IMR-90 (cell line): Measurements from ENCODE around the gene DOCK4. TPM values are rescaled to one million over a fixed set of nuclear protein-coding genes. Genes with fewer than 3 reads are reported as not detected.

Experiments used
- ATAC-seq: fragments of 200-7000 bp; cut with Tn5 transposase; 2 replicates; pipeline ENCODE4 v1.9.1; 2020; ENCODE audit warnings: low read depth, mild to moderate bottlenecking, moderate library complexity
- BruUV-seq: library from RNA; stranded (reverse); fragments of 400-500 nt; replicated peaks from 2 replicates; lab custom pipeline; 2021; lab: Mats Ljungman, UMichigan
- CTCF ChIA-PET: fragments of 300-600 bp; formaldehyde crosslinking; extraction: SDS; loops from one replicate; lab custom pipeline; 2021; ENCODE audit warnings: antibody characterized with exemption; lab: Yijun Ruan, JAX
- POLR2A ChIA-PET: fragments of 300-600 bp; sonication (Branson Sonifier 250); formaldehyde crosslinking; loops from one replicate; lab custom pipeline; 2022; ENCODE audit warnings: antibody characterized with exemption; ENCODE audit not compliant: unreplicated experiment; lab: Charles Lee
- DNase-seq: peaks from one replicate; pipeline ENCODE4 v3.0.0; 2013
- H2AFZ ChIP-seq: replicated peaks from 2 replicates; pipeline ENCODE3; 2013; ENCODE audit warnings: low read length, mild to moderate bottlenecking; ENCODE audit not compliant: poor library complexity
- H2AK5ac ChIP-seq: 2 replicates; pipeline ENCODE4 v1.6.1; 2013; ENCODE audit warnings: low read depth, low read length, inconsistent platforms
- H2AK9ac ChIP-seq: replicated peaks from 2 replicates; pipeline ENCODE3; 2013; ENCODE audit warnings: mild to moderate bottlenecking, low read depth, low read length, moderate library complexity; ENCODE audit not compliant: poor library complexity
- H2BK120ac ChIP-seq: 2 replicates; pipeline ENCODE4 v1.6.1; 2013; ENCODE audit warnings: low read depth, low read length, inconsistent platforms
- H2BK15ac ChIP-seq: 3 replicates; pipeline ENCODE4 v1.6.1; 2013; ENCODE audit warnings: low read depth, low read length, inconsistent platforms
- H2BK20ac ChIP-seq: 2 replicates; pipeline ENCODE4 v1.6.1; 2013; ENCODE audit warnings: low read depth, mild to moderate bottlenecking, inconsistent platforms, low read length, moderate library complexity
- H2BK5ac ChIP-seq: 2 replicates; pipeline ENCODE4 v1.6.1; 2013; ENCODE audit warnings: mild to moderate bottlenecking, low read depth, low read length, inconsistent platforms; ENCODE audit not compliant: poor library complexity, severe bottlenecking
- H3K14ac ChIP-seq: replicated peaks from 2 replicates; pipeline ENCODE4 v1.6.1; 2013; ENCODE audit warnings: low read depth, low read length, inconsistent platforms
- H3K18ac ChIP-seq: 2 replicates; pipeline ENCODE4 v1.6.1; 2013; ENCODE audit warnings: low read depth, low read length, control low read depth
- H3K23ac ChIP-seq: 2 replicates; pipeline ENCODE4 v1.6.1; 2013; ENCODE audit warnings: low read depth, low read length, inconsistent platforms
- H3K27ac ChIP-seq: 2 replicates; pipeline ENCODE4 v1.5.1; 2013; ENCODE audit warnings: mild to moderate bottlenecking, control low read depth, low read length; ENCODE audit not compliant: insufficient read depth
- H3K27me3 ChIP-seq: 2 replicates; pipeline ENCODE4 v1.6.1; 2013; ENCODE audit warnings: low read length; ENCODE audit not compliant: control insufficient read depth, insufficient read depth
- H3K36me3 ChIP-seq: 2 replicates; pipeline ENCODE4 v1.6.1; 2013; ENCODE audit warnings: low read length, mixed read lengths; ENCODE audit not compliant: control insufficient read depth, insufficient read depth
- H3K4ac ChIP-seq: 2 replicates; pipeline ENCODE4 v1.6.1; 2013; ENCODE audit warnings: low read depth, low read length, inconsistent platforms
- H3K4me1 ChIP-seq: 2 replicates; pipeline ENCODE4 v1.6.1; 2013; ENCODE audit warnings: low read length, mixed read lengths; ENCODE audit not compliant: control insufficient read depth, insufficient read depth
- H3K4me2 ChIP-seq: 2 replicates; pipeline ENCODE4 v1.6.1; 2013; ENCODE audit warnings: low read depth, mild to moderate bottlenecking, control low read depth, low read length, moderate library complexity
- H3K4me3 ChIP-seq: 2 replicates; pipeline ENCODE4 v1.5.1; 2013; ENCODE audit warnings: low read depth, mild to moderate bottlenecking, control low read depth, low read length, moderate library complexity; ENCODE audit not compliant: insufficient read depth
- H3K56ac ChIP-seq: 2 replicates; pipeline ENCODE4 v1.6.1; 2013; ENCODE audit warnings: low read length, inconsistent platforms; ENCODE audit not compliant: insufficient read depth; ENCODE audit errors: extremely low read depth
- H3K79me1 ChIP-seq, 2 experiments: 2 replicates each; pipeline ENCODE4 v1.6.1; 2013; ENCODE audit warnings: low read length in 2 of 2, inconsistent platforms in 1 of 2, low read depth in 1 of 2
- H3K9ac ChIP-seq: 2 replicates; pipeline ENCODE4 v1.6.1; 2013; ENCODE audit warnings: low read depth, low read length, control low read depth
- H3K9me1 ChIP-seq: 2 replicates; pipeline ENCODE4 v1.6.1; 2013; ENCODE audit warnings: low read length, inconsistent platforms; ENCODE audit not compliant: insufficient read depth
- H3K9me3 ChIP-seq: 2 replicates; pipeline ENCODE4 v1.6.1; 2013; ENCODE audit warnings: low read length; ENCODE audit not compliant: control insufficient read depth, insufficient read depth
- H4K20me1 ChIP-seq: 2 replicates; pipeline ENCODE4 v1.6.1; 2013; ENCODE audit warnings: low read length, inconsistent platforms; ENCODE audit not compliant: insufficient read depth
- H4K5ac ChIP-seq: 2 replicates; pipeline ENCODE4 v1.6.1; 2013; ENCODE audit warnings: mild to moderate bottlenecking, low read depth, low read length, control low read depth
- H4K8ac ChIP-seq, 2 experiments: 2 replicates each; pipeline ENCODE4 v1.6.1; 2013; ENCODE audit warnings: low read depth in 2 of 2, low read length in 2 of 2, control low read depth in 1 of 2, inconsistent platforms in 1 of 2
- H4K91ac ChIP-seq: 2 replicates; pipeline ENCODE4 v1.6.1; 2013; ENCODE audit warnings: low read depth, low read length, inconsistent platforms; ENCODE audit not compliant: insufficient read depth
- BHLHE40 ChIP-seq: fragments of 150-350 bp; IDR thresholded peaks from 2 replicates; pipeline ENCODE4 v1.6.1; 2016; ENCODE audit warnings: mild to moderate bottlenecking, low read depth, low read length
- CHD1 ChIP-seq: IDR thresholded peaks from 2 replicates; pipeline ENCODE4 v1.6.1; 2012; ENCODE audit warnings: low read depth, low read length, improper control_type of control experiment
- FOS ChIP-seq: fragments of 150-350 bp; IDR thresholded peaks from 2 replicates; pipeline ENCODE4 v1.6.1; 2016; ENCODE audit warnings: low read depth, low read length
- MXI1 ChIP-seq: IDR thresholded peaks from 2 replicates; pipeline ENCODE4 v1.6.1; 2012; ENCODE audit warnings: low read depth, mild to moderate bottlenecking, low read length, moderate library complexity, borderline replicate concordance
- POLR2A ChIP-seq: IDR thresholded peaks from 2 replicates; pipeline ENCODE4 v1.6.1; 2012; ENCODE audit warnings: mild to moderate bottlenecking, low read depth, low read length
- RAD21 ChIP-seq: IDR thresholded peaks from 2 replicates; pipeline ENCODE4 v1.6.1; 2012; ENCODE audit warnings: low read length, improper control_type of control experiment
- RCOR1 ChIP-seq: IDR thresholded peaks from 2 replicates; pipeline ENCODE4 v1.6.1; 2012; ENCODE audit warnings: mild to moderate bottlenecking, low read length, improper control_type of control experiment; ENCODE audit not compliant: insufficient replicate concordance
- RFX5 ChIP-seq: IDR thresholded peaks from 2 replicates; pipeline ENCODE4 v1.8.0; 2012; ENCODE audit warnings: low read depth, mild to moderate bottlenecking, low read length, moderate library complexity
- SMC3 ChIP-seq: fragments of 150-350 bp; IDR thresholded peaks from 2 replicates; pipeline ENCODE4 v1.6.1; 2016; ENCODE audit warnings: low read depth, mild to moderate bottlenecking, antibody characterized with exemption, low read length, moderate library complexity
- WGBS, 2 experiments: methylation state at CpG; one replicate each; pipeline versions ENCODE4 v1.1.5 to v1.1.7; 2013; ENCODE audit warnings: missing lambda C conversion rate in 2 of 2; ENCODE audit not compliant: insufficient read length in 1 of 2; ENCODE audit errors: extremely low coverage in 2 of 2; 5-methylcytosine and 5-hydroxymethylcytosine counted together
- dilution Hi-C: fragments of 300-500 bp; cut with HindIII; formaldehyde crosslinking; loops from one replicate; pipeline ENCODE4 v1.14.3; 2018; ENCODE audit warnings: low sequenced_read_pairs; ENCODE audit not compliant: unreplicated experiment
- in situ Hi-C: fragments of 300-500 bp; cut with MboI; formaldehyde crosslinking; loops from 3 replicates; pipeline ENCODE4 v1.14.3; 2019; ENCODE audit warnings: low sequenced_read_pairs, inconsistent platforms, mixed read lengths
- intact Hi-C: fragments of 100-400 bp; cut with micrococcal nuclease; formaldehyde crosslinking; loops from 2 replicates; pipeline ENCODE4 v1.10.0; 2022
- polyA plus RNA-seq, 3 experiments: library from polyadenylated mRNA; depleted of rRNA; stranded (reverse); fragments of >200 nt; gene quantifications; 2 replicates each; pipeline ENCODE4 v1.2.3, GENCODE V29; 2012; ENCODE audit warnings: low replicate concordance in 1 of 3
- total RNA-seq: library from RNA; depleted of rRNA; stranded (reverse); fragments of >200 nt; gene quantifications from 2 replicates; pipeline ENCODE4 v1.2.3, GENCODE V29; 2012
- TF ChIP-seq, protein P1 (sequence below): fragments of 150-350 bp; IDR thresholded peaks from 2 replicates; pipeline ENCODE4 v1.6.1; 2017; ENCODE audit warnings: mild to moderate bottlenecking, antibody characterized with exemption, low read length, low read depth
- TF ChIP-seq, protein P2 (sequence below): conservative IDR thresholded peaks from 2 replicates; pipeline ENCODE4 v1.5.1; 2012; ENCODE audit warnings: mild to moderate bottlenecking, low read depth, low read length, improper control_type of control experiment

Gene DOCK4
- total and polyA plus RNA-seq, 2 of the 4 experiments (the other 2 are of a cell fraction): 4.4 to 12.2 TPM

DNA sequence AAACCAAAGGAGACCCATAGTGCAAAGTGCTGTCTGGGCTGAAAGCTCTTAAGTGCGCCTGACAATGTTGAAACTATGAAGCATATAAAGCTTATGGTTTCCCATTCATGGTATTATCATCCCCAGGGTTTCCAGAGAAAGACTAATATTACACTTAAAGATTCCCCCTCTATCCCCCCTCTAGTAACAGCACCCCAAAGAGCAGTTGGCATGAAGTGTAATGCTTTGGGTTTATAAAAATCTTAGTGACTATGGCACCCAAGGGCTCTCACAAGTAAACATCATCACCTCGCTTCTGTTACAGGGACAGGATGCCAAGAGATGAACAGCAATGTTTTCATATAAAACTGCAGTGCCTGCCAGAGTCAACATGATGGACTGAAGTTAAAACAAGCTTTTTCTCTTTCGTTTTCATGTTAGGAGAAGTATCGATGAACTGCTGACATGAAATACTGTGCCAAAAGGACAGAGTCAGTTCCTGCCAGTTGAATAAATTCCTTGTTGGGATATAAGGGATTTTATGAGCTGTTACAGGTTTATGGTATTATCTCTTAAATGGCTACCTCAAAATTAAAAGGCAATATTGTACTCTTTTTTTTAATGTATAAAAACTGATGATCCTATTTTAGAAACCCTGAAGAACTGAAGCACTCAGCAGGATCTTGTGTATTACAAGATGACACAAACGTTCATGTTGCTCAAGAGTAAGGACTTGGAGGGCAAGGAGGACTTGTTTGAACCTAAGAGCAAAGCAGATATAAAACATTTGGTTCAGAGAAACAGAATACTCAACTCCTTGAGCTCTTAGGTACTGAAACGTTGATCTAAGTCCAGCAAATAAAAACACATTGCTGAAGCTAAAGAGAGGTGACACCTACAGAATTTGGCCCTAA lies 440.2 kb downstream of the DOCK4 start (continued):
- TF ChIP-seq, protein P1, sequence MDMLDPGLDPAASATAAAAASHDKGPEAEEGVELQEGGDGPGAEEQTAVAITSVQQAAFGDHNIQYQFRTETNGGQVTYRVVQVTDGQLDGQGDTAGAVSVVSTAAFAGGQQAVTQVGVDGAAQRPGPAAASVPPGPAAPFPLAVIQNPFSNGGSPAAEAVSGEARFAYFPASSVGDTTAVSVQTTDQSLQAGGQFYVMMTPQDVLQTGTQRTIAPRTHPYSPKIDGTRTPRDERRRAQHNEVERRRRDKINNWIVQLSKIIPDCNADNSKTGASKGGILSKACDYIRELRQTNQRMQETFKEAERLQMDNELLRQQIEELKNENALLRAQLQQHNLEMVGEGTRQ: no peak

DNA sequence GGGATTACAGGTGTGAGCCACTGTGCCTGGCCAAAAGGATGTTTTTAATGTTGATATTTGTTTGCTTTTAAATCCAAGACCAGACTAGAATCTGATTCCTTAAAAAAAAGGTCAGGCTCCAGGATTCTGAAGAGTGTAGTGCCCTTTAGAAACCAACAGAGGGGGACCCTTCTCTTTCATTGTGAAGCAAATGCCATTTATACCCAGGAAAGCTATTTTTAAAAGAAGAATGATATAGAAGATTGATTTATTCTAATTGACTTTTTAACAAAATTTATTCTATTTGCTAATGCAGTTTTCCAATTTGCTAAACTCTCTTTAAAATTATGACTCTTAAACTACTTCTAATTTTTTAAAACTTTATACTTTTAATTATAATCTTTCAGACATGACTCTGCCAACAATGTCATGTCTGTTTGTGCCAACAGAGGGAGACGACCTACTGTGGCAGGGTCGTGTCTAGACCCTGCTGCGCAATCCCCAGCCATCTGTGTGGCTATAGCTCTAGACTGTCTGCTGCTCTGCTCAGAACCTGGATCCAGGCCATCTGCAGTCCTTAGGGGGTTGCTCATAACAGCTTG lies 442.9 kb downstream of the DOCK4 start:
- Histone ChIP-seq H4K91ac (no peak overlapping the region), H3K36me3 (peaks cover 8% of the 10 kb centered on the region), H3K4ac (no peak overlapping the region), H4K8ac (no peak overlapping the region), H2BK120ac (no peak overlapping the region), H3K23ac (no peak overlapping the region), H3K56ac (no peak overlapping the region), H3K27me3 (no peaks in the 10 kb centered on the region), H3K27ac (no peak overlapping the region), H2BK5ac (no peak overlapping the region), H2AFZ (peak overlapping the region; percentile 55), H3K9me3 (no peaks in the 10 kb centered on the region), H3K9me1 (no peaks in the 10 kb centered on the region), H3K9ac (no peak overlapping the region), H4K5ac (no peak overlapping the region), H3K79me1 (no peaks in the 10 kb centered on the region), H2BK15ac (no peak overlapping the region), H4K20me1 (no peaks in the 10 kb centered on the region), H2AK9ac (no peak overlapping the region), H3K4me1 (peaks cover 2% of the 10 kb centered on the region; the same call in 1 of the 2 replicates), H3K18ac (no peak overlapping the region), H3K4me3 (no peak overlapping the region), H2AK5ac (no peak overlapping the region), H3K14ac (no peak overlapping the region), H2BK20ac (no peak overlapping the region), H3K4me2 (no peak overlapping the region)
- intact Hi-C loops: loop anchor here (1.0 kb wide), 4 partner anchors 92 to 652 kb away; no protein-coding TSS in a partner anchor
- peak; percentile 71 for DNase-seq
- dilution Hi-C loops: no loop called here
- in situ Hi-C loops: loop anchor here (25.0 kb wide), 2 partner anchors 449 to 1124 kb away; partner anchors contain the start of genes DOCK4 and ZNF277
- WGBS, 2 experiments: no CpG with 5 or more reads among the region's 3 CpGs
- BruUV-seq: no TSS peak
- ChIA-PET POLR2A (interaction anchor here (0.6 kb wide), 1 partner anchor 89 kb away, joined by 9 read pairs; no protein-coding TSS in a partner anchor), CTCF (interaction anchor here (0.9 to 2.6 kb wide), 4 partner anchors 9 to 100 kb away, joined by 3 to 17 read pairs (median 6); no protein-coding TSS in a partner anchor)
- peak; percentile 92 for ATAC-seq
- no peak for TF ChIP-seq RFX5
- no peak for TF ChIP-seq FOS
- TF ChIP-seq SMC3: peak; percentile 86
- no peak for TF ChIP-seq MXI1
- TF ChIP-seq BHLHE40: no peak
- TF ChIP-seq RAD21: peak; percentile 78
- TF ChIP-seq, protein P1: no peak
- TF ChIP-seq, protein P2, sequence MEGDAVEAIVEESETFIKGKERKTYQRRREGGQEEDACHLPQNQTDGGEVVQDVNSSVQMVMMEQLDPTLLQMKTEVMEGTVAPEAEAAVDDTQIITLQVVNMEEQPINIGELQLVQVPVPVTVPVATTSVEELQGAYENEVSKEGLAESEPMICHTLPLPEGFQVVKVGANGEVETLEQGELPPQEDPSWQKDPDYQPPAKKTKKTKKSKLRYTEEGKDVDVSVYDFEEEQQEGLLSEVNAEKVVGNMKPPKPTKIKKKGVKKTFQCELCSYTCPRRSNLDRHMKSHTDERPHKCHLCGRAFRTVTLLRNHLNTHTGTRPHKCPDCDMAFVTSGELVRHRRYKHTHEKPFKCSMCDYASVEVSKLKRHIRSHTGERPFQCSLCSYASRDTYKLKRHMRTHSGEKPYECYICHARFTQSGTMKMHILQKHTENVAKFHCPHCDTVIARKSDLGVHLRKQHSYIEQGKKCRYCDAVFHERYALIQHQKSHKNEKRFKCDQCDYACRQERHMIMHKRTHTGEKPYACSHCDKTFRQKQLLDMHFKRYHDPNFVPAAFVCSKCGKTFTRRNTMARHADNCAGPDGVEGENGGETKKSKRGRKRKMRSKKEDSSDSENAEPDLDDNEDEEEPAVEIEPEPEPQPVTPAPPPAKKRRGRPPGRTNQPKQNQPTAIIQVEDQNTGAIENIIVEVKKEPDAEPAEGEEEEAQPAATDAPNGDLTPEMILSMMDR: peak; percentile 77
- TF ChIP-seq POLR2A: no peak
- TF ChIP-seq CHD1: no peak
- no peak for TF ChIP-seq RCOR1
